ENCODE measurements around the gene NTMT1.

Gene NTMT1

GRCh38 chr9:129597355-129598088, 28.4 kb upstream of the NTMT1 start:
- no peak for DNase-seq

GRCh38 chr9:129598089-129598596, 27.8 kb upstream of the NTMT1 start:
- no peak for DNase-seq

GRCh38 chr9:129601082-129601674, 24.8 kb upstream of the NTMT1 start:
- DNase-seq: no peak

- DNase-seq: peak; percentile 33
Measured at GRCh38 chr9:129602598-129603415, 23.2 kb upstream of the NTMT1 start.

- no peak for DNase-seq
Measured at GRCh38 chr9:129604056-129604765, 21.8 kb upstream of the NTMT1 start.

- no peak for DNase-seq
Measured at GRCh38 chr9:129604766-129605163, 21.2 kb upstream of the NTMT1 start.

- no peak for DNase-seq
Measured at GRCh38 chr9:129606161-129607026, 19.6 kb upstream of the NTMT1 start.

- no peak for DNase-seq
Measured at GRCh38 chr9:129607027-129607387, 19.0 kb upstream of the NTMT1 start.

GRCh38 chr9:129608561-129609481, 17.1 kb upstream of the NTMT1 start:
- no peak for DNase-seq

- peak; percentile 35 for DNase-seq
Measured at GRCh38 chr9:129609486-129610212, 16.3 kb upstream of the NTMT1 start.

GRCh38 chr9:129610213-129610472, 15.8 kb upstream of the NTMT1 start:
- no peak for DNase-seq

- peak; percentile 74 for DNase-seq
Measured at GRCh38 chr9:129610473-129611306, 15.3 kb upstream of the NTMT1 start.

GRCh38 chr9:129611307-129611800, 14.6 kb upstream of the NTMT1 start:
- DNase-seq: no peak

- DNase-seq: no peak
Measured at GRCh38 chr9:129612123-129612522, 13.8 kb upstream of the NTMT1 start.

- DNase-seq: no peak
Measured at GRCh38 chr9:129612815-129613519, 13.0 kb upstream of the NTMT1 start.

- DNase-seq: no peak
Measured at GRCh38 chr9:129613520-129614175, 12.3 kb upstream of the NTMT1 start.

- no peak for DNase-seq
Measured at GRCh38 chr9:129614932-129615331, 11.0 kb upstream of the NTMT1 start.

Data from activated CD4-positive, alpha-beta T cell treated with anti-CD3 and anti-CD28 coated beads, Interleukin-10, Interleukin-2, amounts not matched to agents 100 ng/mL and 50 ng/mL, durations not matched to agents 16 hours and 8 hours (primary cell).